Lung (tissue), 12 donors: ENCODE results near the gene RHOB. TPM values are rescaled to one million over a fixed set of nuclear protein-coding genes. Genes with fewer than 3 reads are reported as not detected.

Experiments used
- ATAC-seq: fragments of 200-7000 bp; cut with Tn5 transposase; one replicate; pipeline ENCODE4 v1.9.1; 2020; ENCODE audit warnings: moderate number of reproducible peaks; ENCODE audit not compliant: insufficient read depth, low FRiP score
- DNase-seq, 3 donors: peaks; one replicate each; pipeline ENCODE4 v3.0.0-alpha.2; 2013 to 2017
- H3K27ac ChIP-seq, 2 donors: one replicate each; pipeline ENCODE4 v1.5.1; 2013; ENCODE audit warnings: mild to moderate bottlenecking in 2 of 2, moderate library complexity in 2 of 2, control low read depth in 1 of 2, inconsistent platforms in 1 of 2, low read depth in 1 of 2, low read length in 1 of 2
- H3K27me3 ChIP-seq, 3 donors: one replicate each; pipeline ENCODE4 v1.5.1; 2013; ENCODE audit warnings: low read length in 2 of 3; ENCODE audit not compliant: control insufficient read depth in 3 of 3, insufficient read depth in 3 of 3
- H3K36me3 ChIP-seq, 4 donors: one replicate each; pipeline ENCODE4 v1.5.1; 2013; ENCODE audit warnings: low read length in 4 of 4, mild to moderate bottlenecking in 1 of 4, moderate library complexity in 1 of 4; ENCODE audit not compliant: control insufficient read depth in 4 of 4, insufficient read depth in 4 of 4
- H3K4me1 ChIP-seq, 5 donors: one replicate each; pipeline ENCODE4 v1.5.1; 2013; ENCODE audit warnings: low read length in 5 of 5, mild to moderate bottlenecking in 2 of 5, moderate library complexity in 1 of 5; ENCODE audit not compliant: control insufficient read depth in 5 of 5, insufficient read depth in 5 of 5
- H3K4me3 ChIP-seq: one replicate; pipeline ENCODE4 v1.5.1; 2013; ENCODE audit warnings: mild to moderate bottlenecking, control low read depth, moderate library complexity
- H3K9ac ChIP-seq, 2 donors: one replicate each; pipeline ENCODE4 v1.5.1; 2013; ENCODE audit warnings: low read length in 2 of 2, control low read depth in 1 of 2; ENCODE audit not compliant: insufficient read depth in 1 of 2
- H3K9me3 ChIP-seq, 4 donors: one replicate each; pipeline ENCODE4 v1.5.1; 2013; ENCODE audit warnings: low read length in 3 of 4, mild to moderate bottlenecking in 1 of 4, moderate library complexity in 1 of 4; ENCODE audit not compliant: control insufficient read depth in 4 of 4, insufficient read depth in 3 of 4
- CTCF ChIP-seq: IDR thresholded peaks from 2 replicates; pipeline ENCODE4 v1.5.1; 2012; ENCODE audit warnings: mild to moderate bottlenecking; ENCODE audit errors: control extremely low read depth, extremely low read depth
- WGBS, 2 donors: extraction: QIAGEN DNeasy Blood & Tissue Kit; methylation state at CpG; one replicate each; pipeline ENCODE4 v1.1.7; 2013; 5-methylcytosine and 5-hydroxymethylcytosine counted together
- polyA plus RNA-seq, 2 donors: library from polyadenylated mRNA; stranded (reverse); fragments of 200-250 nt; gene quantifications; one replicate each; pipeline ENCODE4 v1.2.1, GENCODE V29; 2013
- total RNA-seq, 2 donors: library from RNA; depleted of rRNA in 1 of 2; stranded (reverse); fragments of >200 nt in 1 of 2; gene quantifications; one replicate each; pipeline ENCODE4 v1.2.1, GENCODE V29; 2014 to 2021
- donor health status: control.
- donor health status: control.
- donor health status: Bipolar disorder and iron deficiency.
- donor health status: healthy.
- donor health status: DM: yes; HTN: yes; CAD: no.

Gene RHOB
- total and polyA plus RNA-seq, 4 donors, result 93.2 to 354 (median 249) TPM

DNA sequence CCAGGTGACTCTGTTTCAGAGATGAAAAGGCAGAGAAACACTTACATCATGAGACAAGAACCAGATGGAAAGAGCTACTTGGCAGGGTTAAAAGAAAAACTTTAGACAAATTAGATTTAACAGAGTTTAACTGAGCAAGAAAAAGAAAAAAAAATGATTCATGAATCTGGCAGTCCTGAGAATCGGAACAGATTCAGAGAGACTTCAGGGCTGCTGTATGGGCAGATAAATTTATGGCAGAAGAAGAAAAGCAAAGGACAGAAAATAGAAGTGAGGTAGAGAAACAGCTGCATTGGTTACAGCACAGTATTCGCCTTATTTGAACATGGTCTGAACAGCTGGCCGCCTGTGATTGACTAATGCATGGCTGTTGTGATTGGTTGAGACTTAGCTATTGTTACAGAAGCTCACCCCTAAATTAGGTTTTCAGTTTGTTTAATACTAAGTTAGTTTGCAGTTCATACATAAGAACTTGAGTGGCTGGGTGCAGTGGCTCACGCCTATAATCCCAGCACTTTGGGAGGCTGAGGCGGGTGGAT is 43.0 kb upstream of the RHOB start:
- H3K36me3 ChIP-seq, result no peaks in the 10 kb centered on the region
- TF ChIP-seq CTCF, result no peak
- H3K9ac ChIP-seq, result no peak overlapping the region
- no peaks in the 10 kb centered on the region for H3K27me3 ChIP-seq
- DNase-seq (peak in 2 of 3 donors; percentile 51 to 66), ATAC-seq (no peak)
- 79 to 81% methylated on average over 5 of the region's 5 CpGs for WGBS, 2 donors
- H3K27ac ChIP-seq, result no peak overlapping the region
- no peak overlapping the region for H3K4me3 ChIP-seq
- H3K9me3 ChIP-seq, result peaks cover 0 to 6% (median under 1%) of the 10 kb centered on the region in 4 donors
- peaks cover 0 to 21% (median 0%) of the 10 kb centered on the region in 5 donors for H3K4me1 ChIP-seq

DNA sequence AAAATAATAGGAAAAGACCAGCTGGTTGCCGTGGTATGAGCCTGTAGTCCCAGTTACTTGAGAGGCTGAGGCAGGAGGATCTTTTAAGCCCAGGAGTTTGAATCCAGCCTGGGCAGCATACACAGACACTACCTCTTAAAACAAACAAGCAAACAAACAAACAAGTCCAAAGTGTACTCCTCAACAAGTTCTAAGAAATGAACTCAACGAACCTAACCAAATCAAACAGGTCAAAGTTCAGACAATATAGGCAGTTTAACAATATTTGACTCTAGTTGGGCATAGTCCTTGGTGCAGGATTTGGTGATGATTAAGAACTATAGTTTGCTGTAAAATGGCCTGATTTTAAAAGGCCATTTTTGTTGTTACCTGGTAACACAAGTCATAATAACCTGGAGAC is 41.9 kb upstream of the RHOB start:
- Histone ChIP-seq H3K36me3 (no peaks in the 10 kb centered on the region), H3K4me3 (no peak overlapping the region), H3K9me3 (peaks cover 0 to 12% (median 4%) of the 10 kb centered on the region in 4 donors), H3K27ac (no peak overlapping the region), H3K9ac (no peak overlapping the region), H3K4me1 (peaks cover 0 to 16% (median 0%) of the 10 kb centered on the region in 5 donors), H3K27me3 (no peaks in the 10 kb centered on the region)
- DNase-seq, result no peak
- 88 to 93% methylated on average over 2 of the region's 2 CpGs for WGBS, 2 donors
- no peak for ATAC-seq
- no peak for TF ChIP-seq CTCF

DNA sequence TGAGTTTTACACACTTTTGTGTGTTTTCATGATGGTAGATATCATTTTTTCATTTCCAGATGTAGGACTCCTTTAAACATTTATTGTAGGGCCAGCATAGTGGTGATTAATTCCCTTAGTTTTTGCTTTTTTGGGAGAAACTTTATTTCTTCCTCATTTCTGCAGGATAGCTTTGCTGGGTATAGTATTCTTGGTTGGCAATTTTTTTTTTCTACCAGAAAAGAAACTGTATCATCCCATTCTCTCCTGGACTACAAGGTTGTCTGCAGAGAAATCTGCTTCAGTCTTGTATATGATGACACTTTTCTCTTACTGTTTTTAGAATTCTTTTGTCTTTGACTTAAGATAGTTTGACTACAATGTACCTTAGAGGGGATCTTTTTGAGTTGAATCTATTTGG is 37.8 kb upstream of the RHOB start:
- ATAC-seq, result no peak
- Histone ChIP-seq H3K4me3 (no peak overlapping the region), H3K36me3 (no peaks in the 10 kb centered on the region), H3K4me1 (no peaks in the 10 kb centered on the region), H3K9ac (no peak overlapping the region), H3K27me3 (no peaks in the 10 kb centered on the region), H3K27ac (no peak overlapping the region), H3K9me3 (peaks cover 0 to 16% (median 5%) of the 10 kb centered on the region in 4 donors)
- no peak for DNase-seq
- no peak for TF ChIP-seq CTCF
